Type B pancreatic cell (in vitro differentiated cells): ENCODE data around the gene UBE2K. TPM values are rescaled to one million over a fixed set of nuclear protein-coding genes. Genes with fewer than 3 reads are reported as not detected.
"Not testable (repeated sequence)": the region's sequence is repeated elsewhere in the genome, so short reads cannot be mapped to it uniquely, and the experiment has no call there.

Experiments used
- DNase-seq: peaks from one replicate; pipeline ENCODE4 v3.0.0; 2021; ENCODE audit warnings: mixed read lengths; ENCODE audit not compliant: unreplicated experiment; ENCODE audit errors: extremely low spot score
- H3K27ac Mint-ChIP-seq: 2 replicates; pipeline ENCODE4 v1.8.0; 2021; ENCODE audit warnings: mild to moderate bottlenecking, mixed read lengths
- H3K27me3 Mint-ChIP-seq: 2 replicates; pipeline ENCODE4 v1.8.0; 2021; ENCODE audit warnings: mixed read lengths
- H3K36me3 Mint-ChIP-seq: 2 replicates; pipeline ENCODE4 v1.8.0; 2021; ENCODE audit warnings: mixed read lengths
- H3K4me1 Mint-ChIP-seq: one replicate; pipeline ENCODE4 v1.8.0; 2021; ENCODE audit warnings: mixed read lengths; ENCODE audit not compliant: unreplicated experiment
- H3K4me3 Mint-ChIP-seq: 2 replicates; pipeline ENCODE4 v1.8.0; 2021; ENCODE audit warnings: mild to moderate bottlenecking, mixed read lengths
- H3K9me3 Mint-ChIP-seq: 2 replicates; pipeline ENCODE4 v1.8.0; 2021; ENCODE audit warnings: mixed read lengths
- total RNA-seq: library from RNA; stranded (reverse); gene quantifications from 2 replicates; pipeline ENCODE4 v1.2.1, GENCODE V29; 2021; ENCODE audit warnings: low replicate concordance
- TF ChIP-seq, protein P1 (sequence below): fragments of 200-600 bp; sonication (generic); conservative IDR thresholded peaks from 2 replicates; pipeline ENCODE4 v1.5.0; 2021; ENCODE audit warnings: antibody characterized with exemption, mild to moderate bottlenecking

The UBE2K gene
- total RNA-seq, 1 donor from 2014 or later = 87.7 TPM

DNA sequence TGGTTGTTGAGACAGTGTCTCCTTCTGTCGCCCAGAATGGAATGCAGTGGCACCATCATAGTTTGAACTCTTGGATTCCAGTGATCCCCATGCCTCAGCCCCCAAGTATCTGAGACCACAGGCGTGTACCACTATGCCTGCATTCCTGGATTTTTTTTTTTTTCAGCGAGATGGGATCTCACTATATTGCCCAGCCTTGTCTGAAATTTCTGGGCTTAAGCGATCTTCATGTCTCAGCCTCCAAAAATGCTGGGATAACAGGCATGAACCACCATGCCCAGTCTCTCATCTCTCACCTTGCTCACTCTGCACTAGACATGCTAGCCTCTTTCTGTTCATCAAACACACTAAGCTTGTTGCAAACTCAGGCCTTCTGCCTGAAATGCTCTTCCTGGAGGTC lies 104.1 kb downstream of the UBE2K start:
- TF ChIP-seq, protein P1, sequence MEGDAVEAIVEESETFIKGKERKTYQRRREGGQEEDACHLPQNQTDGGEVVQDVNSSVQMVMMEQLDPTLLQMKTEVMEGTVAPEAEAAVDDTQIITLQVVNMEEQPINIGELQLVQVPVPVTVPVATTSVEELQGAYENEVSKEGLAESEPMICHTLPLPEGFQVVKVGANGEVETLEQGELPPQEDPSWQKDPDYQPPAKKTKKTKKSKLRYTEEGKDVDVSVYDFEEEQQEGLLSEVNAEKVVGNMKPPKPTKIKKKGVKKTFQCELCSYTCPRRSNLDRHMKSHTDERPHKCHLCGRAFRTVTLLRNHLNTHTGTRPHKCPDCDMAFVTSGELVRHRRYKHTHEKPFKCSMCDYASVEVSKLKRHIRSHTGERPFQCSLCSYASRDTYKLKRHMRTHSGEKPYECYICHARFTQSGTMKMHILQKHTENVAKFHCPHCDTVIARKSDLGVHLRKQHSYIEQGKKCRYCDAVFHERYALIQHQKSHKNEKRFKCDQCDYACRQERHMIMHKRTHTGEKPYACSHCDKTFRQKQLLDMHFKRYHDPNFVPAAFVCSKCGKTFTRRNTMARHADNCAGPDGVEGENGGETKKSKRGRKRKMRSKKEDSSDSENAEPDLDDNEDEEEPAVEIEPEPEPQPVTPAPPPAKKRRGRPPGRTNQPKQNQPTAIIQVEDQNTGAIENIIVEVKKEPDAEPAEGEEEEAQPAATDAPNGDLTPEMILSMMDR = no peak
- Mint-ChIP-seq H3K4me3 (no peak overlapping the region), H3K4me1 (no peaks in the 10 kb centered on the region), H3K27ac (no peak overlapping the region), H3K36me3 (no peaks in the 10 kb centered on the region), H3K9me3 (no peaks in the 10 kb centered on the region), H3K27me3 (no peaks in the 10 kb centered on the region)
- DNase-seq = no peak

GRCh38 chr4:39808231-39808749 lies 110.4 kb downstream of the UBE2K start:
- no peak overlapping the region for H3K27ac Mint-ChIP-seq
- H3K4me3 Mint-ChIP-seq = no peak overlapping the region
- TF ChIP-seq, protein P1 = no peak
- no peaks in the 10 kb centered on the region for H3K4me1 Mint-ChIP-seq
- H3K9me3 Mint-ChIP-seq = peaks cover 4% of the 10 kb centered on the region
- no peaks in the 10 kb centered on the region for H3K36me3 Mint-ChIP-seq
- no peaks in the 10 kb centered on the region for H3K27me3 Mint-ChIP-seq
- no peak for DNase-seq

DNA sequence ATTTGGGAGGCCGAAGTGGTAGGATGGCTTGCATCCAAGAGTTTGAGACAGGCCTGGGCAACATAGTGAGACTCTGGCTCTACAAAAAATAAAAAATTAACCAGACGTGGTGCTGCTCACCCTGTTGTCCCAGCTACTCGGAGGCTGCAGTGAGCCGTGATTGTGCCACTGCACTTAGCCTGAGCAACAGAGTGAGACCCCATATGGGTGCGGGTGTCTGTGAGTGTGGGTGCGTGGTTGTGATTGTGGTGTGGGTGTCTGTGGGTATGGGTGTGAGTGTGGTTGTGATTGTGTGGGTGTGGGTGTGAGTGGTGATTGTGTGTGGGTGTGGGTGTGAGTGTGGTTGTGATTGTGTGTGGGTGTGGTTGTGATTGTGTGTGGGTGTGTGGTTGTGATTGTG lies 114.6 kb downstream of the UBE2K start:
- no peaks in the 10 kb centered on the region for H3K4me1 Mint-ChIP-seq
- TF ChIP-seq, protein P1 = no peak
- H3K9me3 Mint-ChIP-seq = peaks cover 4% of the 10 kb centered on the region
- no peak for DNase-seq
- no peaks in the 10 kb centered on the region for H3K27me3 Mint-ChIP-seq
- peak overlapping the region; percentile 3 for H3K4me3 Mint-ChIP-seq
- H3K27ac Mint-ChIP-seq = peak overlapping the region; percentile 29
- no peaks in the 10 kb centered on the region for H3K36me3 Mint-ChIP-seq

GRCh38 chr4:39813033-39813432 lies 115.1 kb downstream of the UBE2K start:
- H3K36me3 Mint-ChIP-seq, H3K27me3 Mint-ChIP-seq, H3K4me1 Mint-ChIP-seq, H3K9me3 Mint-ChIP-seq, H3K4me3 Mint-ChIP-seq, DNase-seq, H3K27ac Mint-ChIP-seq: not testable (repeated sequence)

DNA sequence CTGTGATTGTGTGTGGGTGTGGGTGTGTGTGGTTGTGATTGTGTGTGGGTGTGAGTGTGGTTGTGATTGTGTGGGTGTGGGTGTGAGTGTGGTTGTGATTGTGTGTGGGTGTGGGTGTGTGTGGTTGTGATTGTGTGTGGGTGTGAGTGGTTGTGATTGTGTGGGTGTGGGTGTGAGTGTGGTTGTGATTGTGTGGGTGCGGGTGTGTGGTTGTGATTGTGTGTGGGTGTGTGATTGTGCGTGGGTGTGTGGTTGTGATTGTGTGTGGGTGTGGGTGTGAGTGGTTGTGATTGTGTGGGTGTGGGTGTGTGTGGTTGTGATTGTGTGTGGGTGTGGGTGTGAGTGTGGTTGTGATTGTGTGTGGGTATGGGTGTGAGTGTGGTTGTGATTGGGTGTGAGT lies 115.8 kb downstream of the UBE2K start:
- not testable (repeated sequence) for H3K4me3 Mint-ChIP-seq, H3K36me3 Mint-ChIP-seq, H3K27me3 Mint-ChIP-seq, H3K4me1 Mint-ChIP-seq, H3K9me3 Mint-ChIP-seq, DNase-seq, H3K27ac Mint-ChIP-seq

DNA sequence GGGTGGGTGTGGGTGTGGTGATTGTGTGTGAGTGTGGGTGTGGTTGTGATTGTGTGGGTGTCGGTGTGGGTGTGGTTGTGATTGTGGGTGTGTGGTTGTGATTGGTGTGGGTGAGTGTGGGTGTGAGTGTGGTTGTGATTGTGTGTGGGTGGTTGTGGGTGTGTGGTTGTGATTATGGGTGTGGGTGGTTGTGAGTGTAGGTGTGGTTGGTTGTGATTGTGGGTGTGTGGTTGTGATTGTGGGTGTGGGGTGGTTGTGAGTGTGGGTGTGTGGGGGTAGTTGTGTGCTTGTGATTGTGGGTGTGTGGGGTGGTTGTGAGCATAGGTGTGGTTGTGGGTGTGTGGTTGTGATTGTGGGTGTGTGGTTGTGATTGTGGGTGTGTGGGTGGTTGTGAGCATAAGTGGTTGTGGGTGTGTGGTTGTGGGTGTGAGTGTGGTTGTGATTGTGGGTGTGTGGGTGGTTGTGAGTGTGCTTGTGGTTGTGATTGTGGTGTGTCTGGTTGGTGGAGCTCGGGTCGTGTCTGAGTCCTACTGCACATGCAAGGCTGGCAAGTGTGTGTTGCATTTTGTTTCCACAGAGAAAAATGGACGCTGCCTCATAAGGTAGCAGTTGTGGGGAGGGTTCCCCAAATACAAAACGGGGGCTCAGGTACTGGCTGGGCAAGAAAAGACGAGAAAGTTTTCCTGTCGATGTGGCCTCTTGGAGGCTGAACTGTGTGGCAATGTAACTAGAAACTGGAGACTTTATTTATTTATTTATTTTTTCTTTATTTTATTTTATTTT lies 116.7 kb downstream of the UBE2K start:
- Mint-ChIP-seq H3K36me3 (no peaks in the 10 kb centered on the region), H3K27ac (no peak overlapping the region), H3K4me3 (no peak overlapping the region), H3K9me3 (peaks cover 4% of the 10 kb centered on the region), H3K4me1 (no peaks in the 10 kb centered on the region), H3K27me3 (no peaks in the 10 kb centered on the region)
- TF ChIP-seq, protein P1 = no peak
- no peak for DNase-seq
